Measurements from ENCODE around the gene SCD5.

SCD5 gene

GRCh38 chr4:82591592-82591991 lies 207.0 kb downstream of the SCD5 start:
- TF ChIP-seq, protein P1, sequence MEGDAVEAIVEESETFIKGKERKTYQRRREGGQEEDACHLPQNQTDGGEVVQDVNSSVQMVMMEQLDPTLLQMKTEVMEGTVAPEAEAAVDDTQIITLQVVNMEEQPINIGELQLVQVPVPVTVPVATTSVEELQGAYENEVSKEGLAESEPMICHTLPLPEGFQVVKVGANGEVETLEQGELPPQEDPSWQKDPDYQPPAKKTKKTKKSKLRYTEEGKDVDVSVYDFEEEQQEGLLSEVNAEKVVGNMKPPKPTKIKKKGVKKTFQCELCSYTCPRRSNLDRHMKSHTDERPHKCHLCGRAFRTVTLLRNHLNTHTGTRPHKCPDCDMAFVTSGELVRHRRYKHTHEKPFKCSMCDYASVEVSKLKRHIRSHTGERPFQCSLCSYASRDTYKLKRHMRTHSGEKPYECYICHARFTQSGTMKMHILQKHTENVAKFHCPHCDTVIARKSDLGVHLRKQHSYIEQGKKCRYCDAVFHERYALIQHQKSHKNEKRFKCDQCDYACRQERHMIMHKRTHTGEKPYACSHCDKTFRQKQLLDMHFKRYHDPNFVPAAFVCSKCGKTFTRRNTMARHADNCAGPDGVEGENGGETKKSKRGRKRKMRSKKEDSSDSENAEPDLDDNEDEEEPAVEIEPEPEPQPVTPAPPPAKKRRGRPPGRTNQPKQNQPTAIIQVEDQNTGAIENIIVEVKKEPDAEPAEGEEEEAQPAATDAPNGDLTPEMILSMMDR (IDR thresholded peaks at IDR 0.05), result no peak
- H3K27ac ChIP-seq, result no peak overlapping the region
- peaks cover 6% of the 10 kb centered on the region for H3K27me3 ChIP-seq
- H3K4me1 ChIP-seq (ENCODE audit: control insufficient read depth in 1 of 2, insufficient read depth in 1 of 2, low read depth in 1 of 2, low read length in 1 of 2), result no peaks in the 10 kb centered on the region
- H3K36me3 ChIP-seq, result no peaks in the 10 kb centered on the region
- H3K9me3 ChIP-seq, result no peaks in the 10 kb centered on the region
- H3K4me3 ChIP-seq (ENCODE audit: low read depth in 1 of 2, low read length in 1 of 2), result no peak overlapping the region

GRCh38 chr4:82589756-82590155 lies 208.8 kb downstream of the SCD5 start:
- no peak overlapping the region for H3K4me3 ChIP-seq (ENCODE audit: low read depth in 1 of 2, low read length in 1 of 2)
- no peaks in the 10 kb centered on the region for H3K9me3 ChIP-seq
- peaks cover 6% of the 10 kb centered on the region for H3K27me3 ChIP-seq
- H3K4me1 ChIP-seq (ENCODE audit: control insufficient read depth in 1 of 2, insufficient read depth in 1 of 2, low read depth in 1 of 2, low read length in 1 of 2), result no peaks in the 10 kb centered on the region
- no peak overlapping the region for H3K27ac ChIP-seq
- no peaks in the 10 kb centered on the region for H3K36me3 ChIP-seq
- TF ChIP-seq, protein P1 (IDR thresholded peaks at IDR 0.05), result no peak

- Histone ChIP-seq H3K4me1 (ENCODE audit: control insufficient read depth in 1 of 2, insufficient read depth in 1 of 2, low read depth in 1 of 2, low read length in 1 of 2) (no peaks in the 10 kb centered on the region), H3K9me3 (no peaks in the 10 kb centered on the region), H3K4me3 (ENCODE audit: low read depth in 1 of 2, low read length in 1 of 2) (no peak overlapping the region), H3K27ac (no peak overlapping the region), H3K27me3 (peaks cover 6% of the 10 kb centered on the region), H3K36me3 (no peaks in the 10 kb centered on the region)
- TF ChIP-seq, protein P1 (IDR thresholded peaks at IDR 0.05), result no peak
Observed at GRCh38 chr4:82588771-82589270, 209.8 kb downstream of the SCD5 start.

DNA sequence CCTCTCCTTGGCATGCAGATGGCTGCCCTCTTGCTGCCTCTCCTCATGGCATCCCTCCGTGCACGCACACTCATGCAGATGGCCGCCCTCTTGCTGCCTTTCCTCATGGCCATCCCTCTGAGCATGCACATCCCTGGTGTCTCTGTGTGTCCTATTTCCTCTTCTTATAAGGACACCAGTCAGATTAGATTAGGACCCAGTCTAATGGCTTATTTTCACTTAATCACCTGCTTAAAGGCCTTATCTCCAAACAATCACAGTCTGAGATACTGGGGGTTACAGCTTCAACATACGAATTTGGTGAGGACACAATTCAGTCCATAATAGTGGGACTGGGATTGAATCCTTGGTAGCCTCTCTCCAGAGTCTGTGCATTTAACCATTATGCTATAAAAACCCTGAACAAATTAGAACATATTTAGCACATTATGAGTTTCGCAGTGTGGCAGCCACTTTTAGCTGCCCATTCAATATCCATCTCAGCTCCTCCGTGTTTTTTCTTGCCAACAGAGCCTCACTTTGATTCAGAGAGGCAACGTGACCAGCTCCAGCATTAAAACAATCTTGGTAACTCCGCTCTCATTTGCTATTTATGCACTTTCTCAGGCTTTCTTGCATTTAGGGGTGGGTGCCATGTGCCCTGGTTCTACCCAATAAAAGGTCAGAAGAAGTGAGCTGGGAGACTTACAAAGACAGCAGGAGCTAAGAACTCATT lies 210.6 kb downstream of the SCD5 start:
- no peaks in the 10 kb centered on the region for H3K36me3 ChIP-seq
- no peak overlapping the region for H3K4me3 ChIP-seq (ENCODE audit: low read depth in 1 of 2, low read length in 1 of 2)
- H3K9me3 ChIP-seq, result no peaks in the 10 kb centered on the region
- TF ChIP-seq, protein P1 (IDR thresholded peaks at IDR 0.05), result no peak
- H3K4me1 ChIP-seq (ENCODE audit: control insufficient read depth in 1 of 2, insufficient read depth in 1 of 2, low read depth in 1 of 2, low read length in 1 of 2), result no peaks in the 10 kb centered on the region
- no peak overlapping the region for H3K27ac ChIP-seq
- peaks cover 6% of the 10 kb centered on the region for H3K27me3 ChIP-seq

- Histone ChIP-seq H3K4me3 (ENCODE audit: low read depth in 1 of 2, low read length in 1 of 2) (no peak overlapping the region), H3K27me3 (peaks cover 2% of the 10 kb centered on the region), H3K9me3 (no peaks in the 10 kb centered on the region), H3K27ac (no peak overlapping the region), H3K36me3 (no peaks in the 10 kb centered on the region), H3K4me1 (ENCODE audit: control insufficient read depth in 1 of 2, insufficient read depth in 1 of 2, low read depth in 1 of 2, low read length in 1 of 2) (no peaks in the 10 kb centered on the region)
- TF ChIP-seq, protein P1 (IDR thresholded peaks at IDR 0.05), result no peak
Observed at GRCh38 chr4:82585690-82586435, 212.7 kb downstream of the SCD5 start.
